HG03066 (cell line): ENCODE measurements around the gene FDXR.

Experiments used
- ATAC-seq: cut with Tn5 transposase; IDR thresholded peaks from one replicate; pipeline ENCODE4 v1.9.1; 2021; ENCODE audit warnings: low read depth; ENCODE audit not compliant: unreplicated experiment

FDXR gene

DNA sequence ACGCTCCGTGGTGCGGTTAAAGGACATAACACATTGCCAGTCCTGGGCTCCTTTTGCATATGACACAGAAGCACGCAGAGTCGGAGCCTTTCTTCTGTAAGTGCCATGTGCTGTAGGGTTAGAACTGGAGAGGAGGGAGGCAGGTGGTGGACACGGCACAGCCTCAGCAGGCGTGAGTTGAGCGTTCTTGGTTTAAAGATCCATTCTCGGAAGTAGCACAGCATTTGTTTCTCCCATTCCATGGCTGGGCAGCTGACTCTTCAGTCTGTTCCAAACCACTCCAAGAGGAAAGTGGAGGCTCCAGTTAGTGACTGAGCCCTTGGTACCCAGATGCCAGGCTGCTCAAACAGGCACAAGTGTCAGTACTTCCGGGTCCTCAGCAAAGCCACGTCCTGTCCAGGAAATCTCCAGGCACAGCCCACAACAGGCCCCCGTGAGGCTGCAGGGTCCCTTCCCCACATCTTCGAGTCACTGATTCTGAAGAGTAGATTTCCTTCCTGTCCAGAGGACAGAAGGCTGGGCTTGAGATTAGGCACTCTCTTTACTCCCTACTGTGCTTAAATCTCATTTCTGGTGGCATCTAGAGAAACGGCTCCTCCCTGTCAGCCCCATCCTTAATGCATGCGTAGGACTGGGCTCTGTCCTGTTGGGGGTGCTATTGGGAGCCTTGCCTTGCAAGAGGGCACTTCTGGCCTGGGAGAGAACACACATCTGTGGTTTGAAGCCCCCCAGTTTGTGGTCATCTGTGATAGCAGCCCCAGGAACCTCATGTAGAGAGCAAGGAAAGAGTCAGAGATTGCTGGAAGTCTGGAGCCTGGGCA, 57.0 kb downstream of the FDXR start:
- ATAC-seq, result no peak

DNA sequence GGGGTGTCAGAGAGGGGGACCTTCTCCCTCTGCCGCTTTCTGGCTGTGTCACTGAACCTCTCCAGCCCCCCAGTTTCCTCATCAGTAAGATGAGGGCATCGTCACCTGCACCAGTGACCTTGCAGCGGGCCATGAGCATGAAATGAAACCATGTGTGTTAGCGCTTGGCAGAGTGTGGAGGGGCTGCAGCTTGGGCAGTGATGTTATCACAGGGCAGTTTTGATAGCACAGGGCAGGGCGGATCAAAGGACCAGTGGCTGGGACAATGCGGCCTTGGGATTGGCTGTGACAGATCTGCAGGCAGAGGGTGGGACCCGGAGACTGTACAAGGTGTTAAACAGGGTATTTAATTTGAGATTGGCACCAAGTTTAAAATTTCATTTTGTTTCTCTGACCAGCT, 57.7 kb downstream of the FDXR start:
- ATAC-seq, result no peak

DNA sequence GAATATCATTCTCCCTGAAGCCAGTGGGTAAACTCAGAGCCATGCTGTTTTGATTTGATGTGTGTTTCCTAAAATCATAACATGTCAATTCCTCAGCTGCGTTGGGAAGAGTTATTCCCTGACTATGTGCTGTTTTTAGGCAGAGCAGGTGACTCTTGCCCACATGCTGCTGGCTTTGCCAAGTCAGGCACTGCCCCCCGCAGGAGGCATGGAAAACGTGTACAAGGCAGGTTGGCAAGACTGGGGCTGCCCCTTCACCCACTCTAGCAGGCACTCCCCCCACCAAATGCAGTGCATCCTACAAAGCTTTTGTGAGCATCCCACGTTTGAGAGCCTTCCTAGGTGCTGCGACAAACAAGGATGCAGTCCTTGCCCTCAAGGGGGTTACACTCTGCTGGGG, 58.3 kb downstream of the FDXR start:
- ATAC-seq, result no peak
